RWPE2 (cell line): ENCODE results near the gene PIEZO1.

Experiments
- ATAC-seq: fragments of 200-7000 bp; cut with Tn5 transposase; 3 replicates; pipeline ENCODE4 v1.9.1; 2021; ENCODE audit warnings: low read depth
- DNase-seq: peaks from one replicate; pipeline ENCODE4 v3.0.0-alpha.2; 2020; ENCODE audit warnings: low spot score
- H3K27ac ChIP-seq: fragments of 450-650 bp; 2 replicates; pipeline ENCODE4 v1.5.1; 2017; ENCODE audit warnings: mild to moderate bottlenecking; ENCODE audit not compliant: poor library complexity, severe bottlenecking
- H3K27me3 ChIP-seq: fragments of 250-450 bp; sonication (Bioruptor Pico); 2 replicates; pipeline ENCODE4 v1.5.1; 2021; ENCODE audit warnings: mild to moderate bottlenecking, moderate library complexity; ENCODE audit not compliant: insufficient read depth, poor library complexity, severe bottlenecking
- H3K36me3 ChIP-seq: fragments of 250-450 bp; sonication (Bioruptor Pico); 2 replicates; pipeline ENCODE4 v1.5.1; 2020; ENCODE audit warnings: low read depth, mild to moderate bottlenecking, moderate library complexity
- H3K4me1 ChIP-seq: fragments of 250-450 bp; sonication (Bioruptor Pico); 2 replicates; pipeline ENCODE4 v1.5.1; 2021; ENCODE audit warnings: mild to moderate bottlenecking, moderate library complexity; ENCODE audit not compliant: insufficient read depth, poor library complexity, severe bottlenecking
- H3K4me3 ChIP-seq: fragments of 250-450 bp; sonication (Bioruptor Pico); 2 replicates; pipeline ENCODE4 v1.5.1; 2021; ENCODE audit warnings: mild to moderate bottlenecking, moderate library complexity; ENCODE audit not compliant: severe bottlenecking
- H3K9me3 ChIP-seq: fragments of 250-450 bp; sonication (Bioruptor Pico); 2 replicates; pipeline ENCODE4 v1.5.1; 2021; ENCODE audit warnings: mild to moderate bottlenecking, moderate library complexity; ENCODE audit not compliant: severe bottlenecking
- TF ChIP-seq, protein P1 (sequence below): fragments of 450-650 bp; IDR thresholded peaks from one replicate; pipeline ENCODE4 v1.5.1; 2017; ENCODE audit warnings: mild to moderate bottlenecking, moderate library complexity; ENCODE audit not compliant: poor library complexity, severe bottlenecking

PIEZO1 gene

DNA sequence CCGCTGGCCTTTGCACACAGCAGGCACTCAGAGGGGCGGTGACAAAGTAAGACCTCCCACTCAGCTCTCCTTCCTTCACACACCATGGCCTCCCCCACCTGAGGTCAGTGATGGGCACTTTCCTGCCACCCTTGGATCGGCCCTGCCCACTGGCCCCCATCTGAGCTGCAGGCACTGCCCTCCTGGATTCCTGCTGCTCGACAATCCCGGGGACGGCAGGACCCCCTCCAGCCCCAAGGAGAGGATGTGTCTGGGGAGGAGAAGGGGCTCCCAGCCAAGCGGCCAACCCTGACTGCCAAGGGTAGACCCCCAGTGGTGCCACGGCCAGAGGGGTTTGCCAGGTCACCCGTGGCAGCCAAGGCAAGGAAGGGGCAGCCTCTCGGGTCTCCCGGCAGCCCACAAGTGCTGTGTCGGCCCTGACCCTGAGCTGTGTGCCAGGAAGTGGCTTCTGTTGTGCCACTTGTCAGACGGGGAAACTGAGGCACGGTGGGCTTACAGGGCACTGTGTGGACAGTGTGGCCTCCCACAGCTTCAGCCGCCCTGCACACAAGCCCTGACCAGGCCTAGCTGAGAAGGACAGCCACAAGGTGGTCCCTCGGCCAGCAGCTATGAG is 22.7 kb downstream of the PIEZO1 start:
- no peak for ATAC-seq
- Histone ChIP-seq H3K4me1 (peaks cover 13% of the 10 kb centered on the region), H3K9me3 (no peaks in the 10 kb centered on the region), H3K4me3 (no peak overlapping the region), H3K27me3 (no peaks in the 10 kb centered on the region), H3K36me3 (peaks cover 16% of the 10 kb centered on the region), H3K27ac (no peak overlapping the region)
- no peak for DNase-seq
- TF ChIP-seq, protein P1, sequence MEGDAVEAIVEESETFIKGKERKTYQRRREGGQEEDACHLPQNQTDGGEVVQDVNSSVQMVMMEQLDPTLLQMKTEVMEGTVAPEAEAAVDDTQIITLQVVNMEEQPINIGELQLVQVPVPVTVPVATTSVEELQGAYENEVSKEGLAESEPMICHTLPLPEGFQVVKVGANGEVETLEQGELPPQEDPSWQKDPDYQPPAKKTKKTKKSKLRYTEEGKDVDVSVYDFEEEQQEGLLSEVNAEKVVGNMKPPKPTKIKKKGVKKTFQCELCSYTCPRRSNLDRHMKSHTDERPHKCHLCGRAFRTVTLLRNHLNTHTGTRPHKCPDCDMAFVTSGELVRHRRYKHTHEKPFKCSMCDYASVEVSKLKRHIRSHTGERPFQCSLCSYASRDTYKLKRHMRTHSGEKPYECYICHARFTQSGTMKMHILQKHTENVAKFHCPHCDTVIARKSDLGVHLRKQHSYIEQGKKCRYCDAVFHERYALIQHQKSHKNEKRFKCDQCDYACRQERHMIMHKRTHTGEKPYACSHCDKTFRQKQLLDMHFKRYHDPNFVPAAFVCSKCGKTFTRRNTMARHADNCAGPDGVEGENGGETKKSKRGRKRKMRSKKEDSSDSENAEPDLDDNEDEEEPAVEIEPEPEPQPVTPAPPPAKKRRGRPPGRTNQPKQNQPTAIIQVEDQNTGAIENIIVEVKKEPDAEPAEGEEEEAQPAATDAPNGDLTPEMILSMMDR, result no peak

DNA sequence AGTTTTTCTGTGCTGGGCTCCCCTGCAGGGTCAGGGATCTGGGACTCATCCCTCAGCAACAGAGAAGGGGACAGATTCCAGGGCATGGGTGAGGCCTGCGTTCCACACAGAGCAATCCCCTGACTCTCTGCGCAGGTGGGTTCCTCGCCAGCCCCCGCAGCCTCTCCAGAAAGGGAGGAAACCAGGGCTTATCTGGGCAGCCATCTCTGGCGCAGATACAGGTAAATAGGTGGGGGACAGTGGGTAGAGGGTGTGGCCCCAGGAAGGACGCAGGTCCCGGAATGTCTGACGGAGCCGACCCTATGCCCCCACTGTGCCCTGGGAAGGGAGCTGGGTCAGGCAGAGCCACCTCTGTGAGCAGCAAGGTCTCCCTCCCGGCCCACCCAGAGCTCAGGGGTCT is 23.2 kb downstream of the PIEZO1 start:
- Histone ChIP-seq H3K27me3 (no peaks in the 10 kb centered on the region), H3K36me3 (peaks cover 16% of the 10 kb centered on the region), H3K27ac (no peak overlapping the region), H3K9me3 (no peaks in the 10 kb centered on the region), H3K4me3 (no peak overlapping the region), H3K4me1 (peaks cover 13% of the 10 kb centered on the region)
- TF ChIP-seq, protein P1, result no peak
- DNase-seq (no peak), ATAC-seq (no peak)

DNA sequence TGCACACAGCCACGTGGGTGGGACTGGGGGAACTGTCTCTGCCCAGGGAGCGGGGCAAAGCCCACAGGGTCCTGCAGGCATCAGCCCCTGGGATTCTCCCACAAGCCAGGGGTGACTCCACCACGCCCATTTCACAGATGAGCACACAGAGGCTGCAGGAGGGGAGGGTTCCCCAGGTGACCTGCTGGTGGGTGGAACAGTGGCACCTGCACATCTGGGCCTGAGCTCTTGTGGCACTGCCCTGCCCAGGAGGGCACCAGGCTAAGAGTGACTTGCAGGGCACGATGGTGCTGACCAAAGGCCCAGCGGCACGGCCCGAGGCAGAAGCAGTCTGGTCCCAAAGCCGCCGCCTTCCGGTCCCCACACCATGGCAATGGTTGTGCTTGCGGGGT is 23.9 kb downstream of the PIEZO1 start:
- H3K9me3 ChIP-seq, result no peaks in the 10 kb centered on the region
- peaks cover 16% of the 10 kb centered on the region for H3K36me3 ChIP-seq
- peaks cover 13% of the 10 kb centered on the region for H3K4me1 ChIP-seq
- H3K27ac ChIP-seq, result no peak overlapping the region
- DNase-seq, result no peak
- ATAC-seq, result no peak
- TF ChIP-seq, protein P1, result no peak
- no peak overlapping the region for H3K4me3 ChIP-seq
- no peaks in the 10 kb centered on the region for H3K27me3 ChIP-seq

DNA sequence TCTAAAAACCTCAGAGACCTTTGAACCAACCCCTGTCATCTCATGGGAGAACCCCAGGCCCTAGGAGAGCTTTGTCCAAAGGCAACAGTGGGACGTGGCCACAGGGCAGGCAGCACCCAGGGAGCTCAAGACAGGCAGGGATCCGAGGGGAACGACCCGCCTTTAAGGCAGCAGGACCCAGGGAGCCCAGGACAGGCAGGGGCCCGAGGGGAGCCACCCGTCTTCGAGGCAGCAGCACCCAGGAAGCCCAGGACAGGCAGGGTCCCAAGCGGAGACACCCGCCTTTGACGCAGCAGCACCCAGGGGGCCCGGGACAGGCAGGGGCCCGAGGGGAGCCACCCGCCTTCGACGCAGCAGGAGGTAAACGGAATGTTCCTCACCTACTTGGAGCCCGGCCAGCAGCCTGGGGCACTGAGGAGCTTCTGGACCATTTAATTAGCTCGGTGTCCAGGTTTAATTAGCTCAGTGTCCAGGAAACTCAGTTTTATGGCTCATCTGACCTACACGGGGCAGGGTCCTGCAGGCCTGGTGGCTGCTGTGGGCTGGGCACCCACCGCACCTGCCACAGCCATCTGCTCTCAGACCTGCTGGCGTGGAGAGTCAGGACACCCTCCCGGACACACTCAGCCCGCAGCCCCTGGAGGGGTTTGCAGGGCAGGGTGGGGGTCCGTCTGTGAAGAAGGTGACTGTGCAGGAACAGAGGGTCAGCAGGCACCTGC is 24.4 kb downstream of the PIEZO1 start:
- Histone ChIP-seq H3K4me3 (no peak overlapping the region), H3K36me3 (peaks cover 12% of the 10 kb centered on the region), H3K27me3 (no peaks in the 10 kb centered on the region), H3K27ac (no peak overlapping the region), H3K4me1 (peaks cover 11% of the 10 kb centered on the region), H3K9me3 (no peaks in the 10 kb centered on the region)
- TF ChIP-seq, protein P1, result no peak
- ATAC-seq (no peak), DNase-seq (no peak)

DNA sequence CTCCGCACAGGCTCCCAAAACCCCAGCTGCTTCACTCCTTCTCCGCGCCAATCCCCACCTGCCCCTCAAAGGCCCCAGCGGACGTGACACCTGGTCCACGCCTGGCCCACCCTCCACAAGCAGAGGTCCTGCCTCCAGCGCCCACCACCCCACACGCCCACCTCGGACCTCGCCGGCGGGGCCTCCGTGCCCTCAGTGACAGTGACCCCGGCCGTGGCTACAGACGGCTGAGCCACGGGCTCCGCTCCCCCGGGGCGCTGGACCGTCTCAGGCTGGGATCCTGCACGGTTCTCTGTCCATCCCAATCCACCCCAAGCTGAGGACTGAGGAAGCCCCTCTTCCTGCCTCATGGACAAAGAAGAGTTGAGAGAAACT is 25.1 kb downstream of the PIEZO1 start:
- Histone ChIP-seq H3K4me3 (no peak overlapping the region), H3K4me1 (peaks cover 11% of the 10 kb centered on the region)

More for the DNA sequence above, 25.1 kb downstream of the PIEZO1 start:
- H3K27me3 ChIP-seq, result no peaks in the 10 kb centered on the region
- no peak overlapping the region for H3K27ac ChIP-seq
- no peaks in the 10 kb centered on the region for H3K9me3 ChIP-seq
- TF ChIP-seq, protein P1, result no peak
- H3K36me3 ChIP-seq, result peaks cover 12% of the 10 kb centered on the region
- no peak for DNase-seq
- ATAC-seq, result no peak
